AG09309 (cell line): ENCODE results near the gene ASB14.
"Not testable (repeated sequence)": the region's sequence is repeated elsewhere in the genome, so short reads cannot be mapped to it uniquely, and the experiment has no call there.

Experiments used
- DNase-seq: peaks from one replicate; pipeline ENCODE4 v3.0.0-alpha.2; 2010; ENCODE audit warnings: low read depth
- H3K4me3 ChIP-seq: 2 replicates; pipeline ENCODE4 v1.5.1; 2011; ENCODE audit warnings: mild to moderate bottlenecking, low read depth, low read length, moderate library complexity; ENCODE audit not compliant: control insufficient read depth
- TF ChIP-seq, protein P1 (sequence below): IDR thresholded peaks from 2 replicates; pipeline ENCODE4 v1.5.1; 2011; ENCODE audit warnings: mild to moderate bottlenecking, low read depth, low read length, inconsistent platforms; ENCODE audit not compliant: insufficient read depth, control insufficient read depth; ENCODE audit errors: missing control alignments

ASB14 gene

DNA sequence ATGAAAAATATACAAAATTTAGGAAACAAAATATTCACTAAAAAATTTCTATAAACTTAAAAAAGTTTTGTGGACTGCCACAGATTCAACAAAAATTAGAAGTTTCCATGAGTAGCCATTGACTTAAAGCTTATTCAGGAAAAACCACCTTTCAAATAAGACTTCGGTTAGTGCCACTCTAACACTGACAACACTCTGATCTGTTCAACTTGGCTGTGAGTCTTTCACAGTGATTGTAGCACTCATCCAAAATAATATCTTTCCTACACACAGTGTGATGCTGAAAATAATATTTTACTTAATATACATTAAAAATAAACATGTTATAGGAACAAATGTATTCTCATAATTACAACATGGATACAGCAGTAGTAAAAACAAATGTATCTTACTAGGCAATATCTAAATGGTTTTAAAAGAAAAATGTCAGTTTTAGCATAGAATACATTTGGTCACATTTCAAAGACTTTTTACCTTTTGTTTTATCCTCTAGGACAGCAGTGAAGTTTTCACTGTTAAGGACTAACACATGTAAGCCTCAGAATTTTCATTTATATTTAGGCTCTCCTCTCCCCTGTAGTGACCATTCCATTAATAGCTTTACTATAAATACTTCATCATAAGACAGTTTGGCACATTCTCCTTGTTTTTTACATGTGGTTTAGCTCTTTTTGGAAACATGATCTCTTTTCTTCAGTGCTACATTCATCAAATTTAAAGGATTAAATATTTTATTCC is at the start of gene ASB14:
ASB14 (minus strand) TSS at position 527 of the 738 bp plus-strand sequence. CDS start 652 bp downstream, outside the sequence.
- no peak within 1 kb of the TSS for H3K4me3 ChIP-seq
- no peak for DNase-seq
- TF ChIP-seq, protein P1, sequence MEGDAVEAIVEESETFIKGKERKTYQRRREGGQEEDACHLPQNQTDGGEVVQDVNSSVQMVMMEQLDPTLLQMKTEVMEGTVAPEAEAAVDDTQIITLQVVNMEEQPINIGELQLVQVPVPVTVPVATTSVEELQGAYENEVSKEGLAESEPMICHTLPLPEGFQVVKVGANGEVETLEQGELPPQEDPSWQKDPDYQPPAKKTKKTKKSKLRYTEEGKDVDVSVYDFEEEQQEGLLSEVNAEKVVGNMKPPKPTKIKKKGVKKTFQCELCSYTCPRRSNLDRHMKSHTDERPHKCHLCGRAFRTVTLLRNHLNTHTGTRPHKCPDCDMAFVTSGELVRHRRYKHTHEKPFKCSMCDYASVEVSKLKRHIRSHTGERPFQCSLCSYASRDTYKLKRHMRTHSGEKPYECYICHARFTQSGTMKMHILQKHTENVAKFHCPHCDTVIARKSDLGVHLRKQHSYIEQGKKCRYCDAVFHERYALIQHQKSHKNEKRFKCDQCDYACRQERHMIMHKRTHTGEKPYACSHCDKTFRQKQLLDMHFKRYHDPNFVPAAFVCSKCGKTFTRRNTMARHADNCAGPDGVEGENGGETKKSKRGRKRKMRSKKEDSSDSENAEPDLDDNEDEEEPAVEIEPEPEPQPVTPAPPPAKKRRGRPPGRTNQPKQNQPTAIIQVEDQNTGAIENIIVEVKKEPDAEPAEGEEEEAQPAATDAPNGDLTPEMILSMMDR = no peak

DNA sequence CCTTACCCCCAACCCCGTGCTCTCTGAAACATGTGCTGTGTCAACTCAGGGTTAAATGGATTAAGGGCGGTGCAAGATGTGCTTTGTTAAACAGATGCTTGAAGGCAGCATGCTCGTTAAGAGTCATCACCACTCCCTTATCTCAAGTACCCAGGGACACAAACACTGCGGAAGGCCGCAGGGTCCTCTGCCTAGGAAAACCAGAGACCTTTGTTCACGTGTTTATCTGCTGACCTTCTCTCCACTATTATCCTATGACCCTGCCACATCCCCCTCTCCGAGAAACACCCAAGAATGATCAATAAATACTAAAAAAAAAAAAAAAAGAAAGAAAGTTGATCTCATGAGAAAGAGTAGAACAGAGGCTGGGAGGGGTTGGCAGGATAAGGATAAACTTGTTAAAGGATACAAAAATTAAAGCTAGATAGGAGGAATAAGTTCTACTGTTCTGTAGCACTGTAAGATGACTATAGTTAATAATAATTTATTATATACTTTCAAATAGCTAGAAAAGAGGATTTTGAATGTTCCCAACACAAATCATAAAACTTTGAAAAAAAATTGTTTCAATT is 46.7 kb upstream of the ASB14 start:
- DNase-seq, H3K4me3 ChIP-seq: not testable (repeated sequence)

- DNase-seq, H3K4me3 ChIP-seq: not testable (repeated sequence)
Observed at GRCh38 chr3:57338272-57339070, 46.0 kb upstream of the ASB14 start.

GRCh38 chr3:57335283-57335938 is 42.9 kb upstream of the ASB14 start:
- TF ChIP-seq, protein P1 = no peak
- H3K4me3 ChIP-seq = no peak overlapping the region
- no peak for DNase-seq

GRCh38 chr3:57331078-57331610 is 38.7 kb upstream of the ASB14 start:
- no peak for DNase-seq
- TF ChIP-seq, protein P1 = peak; percentile 1

GRCh38 chr3:57326498-57326897 is 34.0 kb upstream of the ASB14 start:
- not testable (repeated sequence) for DNase-seq, H3K4me3 ChIP-seq

More at GRCh38 chr3:57331078-57331610, 38.7 kb upstream of the ASB14 start:
- H3K4me3 ChIP-seq = no peak overlapping the region

DNA sequence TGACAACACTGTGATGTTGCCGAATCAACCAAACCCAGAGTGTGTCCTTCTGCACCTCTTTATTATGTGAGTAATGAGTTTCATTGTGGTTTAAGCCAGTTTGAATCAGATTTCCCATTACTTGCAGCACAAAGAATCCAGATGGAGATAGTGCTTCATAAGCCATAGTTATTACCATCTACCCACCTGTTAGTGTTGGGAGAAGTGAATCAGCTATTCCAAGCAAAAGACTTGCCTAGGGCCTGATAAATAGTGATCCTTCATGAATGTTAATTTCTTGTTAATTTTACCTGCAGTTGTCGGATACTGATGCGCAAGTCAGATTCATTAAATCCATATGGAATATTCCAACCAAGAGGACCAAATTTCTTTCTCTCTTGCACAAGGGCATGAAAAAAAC is 21.7 kb upstream of the ASB14 start:
- TF ChIP-seq, protein P1 = no peak
- no peak overlapping the region for H3K4me3 ChIP-seq
- DNase-seq = no peak
